ENCODE results near the gene HTT-AS.

Gene HTT-AS

DNA sequence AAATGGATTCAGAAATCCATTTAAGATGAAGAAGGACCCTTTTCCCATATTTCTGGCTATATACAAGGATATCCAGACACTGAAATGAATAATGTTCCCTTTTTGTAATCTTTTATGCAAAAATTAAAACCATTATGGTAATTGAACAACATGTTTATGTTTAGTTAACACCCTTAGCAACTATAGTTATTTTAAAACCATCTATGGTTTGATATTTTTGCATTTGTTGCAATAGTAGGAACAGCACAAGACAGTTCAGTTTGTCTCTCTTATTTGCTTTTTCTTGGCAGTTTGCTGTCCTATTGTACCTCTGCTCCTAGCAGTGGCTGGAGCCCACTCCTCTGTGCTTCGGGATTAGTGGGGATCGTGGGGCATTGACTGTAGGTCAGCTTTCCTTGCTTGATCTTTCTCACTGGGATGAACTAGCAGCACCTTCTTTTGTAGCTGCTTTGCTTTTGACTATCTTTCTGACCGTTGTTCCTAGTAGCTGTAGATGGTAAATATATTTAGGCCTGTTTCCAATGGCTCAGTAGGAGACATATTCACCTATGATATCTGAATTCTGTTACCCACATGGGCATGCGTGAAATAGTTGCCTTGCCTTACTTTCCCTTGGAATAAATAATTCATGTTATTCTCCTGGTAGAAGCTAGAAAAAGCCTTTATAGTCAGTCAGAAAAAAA, 12.9 kb upstream of the HTT-AS start:
- no peak for DNase-seq

DNA sequence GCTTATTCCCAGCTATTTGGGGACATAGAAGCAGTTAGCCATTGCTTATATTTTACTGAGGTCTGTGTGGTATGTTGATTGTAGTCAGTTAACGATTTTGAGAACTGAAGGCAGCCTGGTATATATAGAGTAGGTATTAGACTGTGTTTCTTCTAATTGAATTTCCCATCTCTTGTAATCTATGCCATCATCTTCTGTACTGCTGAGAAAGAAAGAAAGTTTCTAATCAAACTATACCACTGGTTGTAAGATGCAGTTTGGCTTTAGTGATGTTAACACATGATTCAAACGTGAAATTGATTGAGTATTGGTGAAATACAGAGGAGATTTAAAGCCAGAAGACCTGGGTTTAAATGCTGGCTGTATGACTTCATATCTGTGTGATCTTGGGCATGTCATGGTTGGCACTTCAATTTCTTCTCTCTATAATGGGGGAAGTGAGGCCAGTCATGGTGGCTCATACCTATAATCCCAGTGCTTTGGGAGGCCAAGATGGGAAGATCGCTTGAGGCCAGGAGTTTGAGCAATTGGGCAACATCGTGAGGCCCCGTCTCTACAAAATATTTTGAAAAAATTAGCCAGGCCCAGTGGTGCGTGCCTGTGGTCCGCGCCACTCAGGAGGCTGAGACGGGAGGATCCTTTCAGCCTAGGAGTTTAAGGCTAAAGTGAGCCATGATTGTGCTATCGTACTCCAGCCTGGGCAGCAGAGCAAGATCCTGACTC, 11.8 kb upstream of the HTT-AS start:
- DNase-seq: no peak

DNA sequence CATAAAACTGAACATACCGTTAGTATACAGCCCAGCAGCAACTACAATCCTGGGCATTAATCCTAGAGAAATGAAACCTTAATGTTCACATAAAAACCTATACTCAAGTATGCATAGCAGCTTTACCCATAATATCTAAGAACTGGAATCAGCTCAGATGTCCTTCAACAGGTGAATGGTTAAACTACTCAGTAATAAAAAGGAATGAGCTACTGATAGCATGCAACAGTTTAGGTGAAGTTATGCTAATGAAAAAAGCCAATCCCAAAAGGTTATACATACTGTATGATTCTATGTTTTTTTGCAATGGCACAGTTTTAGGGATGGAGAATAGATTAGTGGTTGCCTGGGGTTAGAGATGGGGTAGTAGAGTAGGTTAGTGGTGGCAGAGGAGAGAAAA, 9.4 kb upstream of the HTT-AS start:
- DNase-seq: no peak

DNA sequence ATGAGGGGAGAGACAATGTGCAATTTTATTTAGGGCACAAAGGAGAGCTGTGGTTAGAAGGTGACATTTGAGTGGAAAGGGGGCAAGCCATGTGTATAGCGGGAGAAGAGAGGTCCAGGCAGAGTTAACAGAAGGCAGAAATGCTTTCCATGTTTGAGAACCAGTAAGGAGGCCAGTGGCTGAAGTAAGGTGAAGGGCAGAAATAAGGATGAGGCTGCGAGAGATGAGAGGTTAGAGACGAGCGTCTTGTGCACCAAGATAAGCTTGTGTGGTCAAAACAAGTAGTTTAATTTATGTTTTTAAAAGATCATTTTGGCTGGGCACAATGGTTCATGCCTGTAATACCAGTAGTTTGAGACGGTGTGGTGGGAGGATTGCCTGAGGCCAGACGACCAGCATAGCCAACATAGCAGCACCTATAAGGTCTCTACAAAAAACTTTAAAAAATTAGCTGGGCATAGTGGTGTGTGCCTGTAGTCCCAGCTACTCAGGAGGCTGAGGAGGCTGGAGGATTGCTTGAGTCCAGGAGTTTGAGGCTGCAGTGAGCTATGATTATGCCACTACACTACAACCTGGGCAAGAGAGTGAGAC, 8.7 kb upstream of the HTT-AS start:
- DNase-seq: no peak

- no peak for DNase-seq
Observed at GRCh38 chr4:3079694-3080123, 5.4 kb upstream of the HTT-AS start.

DNA sequence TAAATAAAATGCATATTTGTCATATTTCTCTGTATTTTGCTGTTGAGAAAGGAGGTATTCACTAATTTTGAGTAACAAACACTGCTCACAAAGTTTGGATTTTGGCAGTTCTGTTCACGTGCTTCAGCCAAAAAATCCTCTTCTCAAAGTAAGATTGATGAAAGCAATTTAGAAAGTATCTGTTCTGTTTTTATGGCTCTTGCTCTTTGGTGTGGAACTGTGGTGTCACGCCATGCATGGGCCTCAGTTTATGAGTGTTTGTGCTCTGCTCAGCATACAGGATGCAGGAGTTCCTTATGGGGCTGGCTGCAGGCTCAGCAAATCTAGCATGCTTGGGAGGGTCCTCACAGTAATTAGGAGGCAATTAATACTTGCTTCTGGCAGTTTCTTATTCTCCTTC, 3.5 kb upstream of the HTT-AS start:
- no peak for DNase-seq

- DNase-seq: no peak
Observed at GRCh38 chr4:3075652-3075981, 1.3 kb upstream of the HTT-AS start.

GRCh38 chr4:3074846-3075651, 711 bp upstream of the HTT-AS start:
- DNase-seq: peak in 24 of 56 donors; percentile 11 to 52 (median 30)

- DNase-seq: peak in 3 of 56 donors; percentile 47 to 57 (median 51)
Observed at GRCh38 chr4:3073158-3074077, 920 bp downstream of the HTT-AS start.

GRCh38 chr4:3071811-3072210, 2.5 kb downstream of the HTT-AS start:
- DNase-seq: no peak

DNA sequence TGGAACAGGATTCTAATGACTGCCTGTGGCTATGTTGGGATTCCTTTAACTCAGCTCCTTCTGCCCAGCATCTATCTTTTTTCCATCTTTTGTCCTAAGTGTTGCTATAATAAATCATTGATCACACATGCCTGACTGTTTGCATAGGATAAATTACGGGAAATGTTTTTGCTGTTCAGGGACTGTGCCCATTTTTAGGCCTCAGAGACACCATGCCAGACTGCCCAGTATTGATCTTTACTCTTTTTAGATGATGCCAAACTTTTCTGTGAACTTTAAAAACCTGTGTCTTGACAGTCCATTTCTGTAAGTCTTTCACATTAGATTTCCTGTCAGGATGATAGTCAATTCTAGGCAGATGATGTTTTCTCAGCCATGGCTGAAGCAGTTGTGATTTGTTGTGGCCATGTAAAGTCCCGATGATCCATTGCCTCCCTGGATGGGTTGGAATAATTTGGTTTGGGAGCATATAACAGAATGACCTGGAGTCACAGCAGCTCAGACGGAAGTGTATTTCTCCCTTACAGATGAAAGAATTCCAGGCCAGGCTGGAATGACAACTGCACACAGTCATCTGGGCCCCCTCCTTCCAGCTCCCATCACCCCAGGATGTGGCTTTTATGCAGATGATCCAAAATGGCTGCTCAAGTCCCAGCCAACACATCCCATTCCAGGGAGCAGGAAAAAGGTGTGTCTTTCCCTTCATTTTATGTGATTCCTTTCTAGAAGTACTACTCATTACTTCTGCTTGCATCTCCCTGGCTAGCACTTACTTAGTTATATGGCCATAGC, 3.4 kb downstream of the HTT-AS start:
- no peak for DNase-seq

- DNase-seq: no peak
Observed at GRCh38 chr4:3069661-3070199, 4.6 kb downstream of the HTT-AS start.

DNA sequence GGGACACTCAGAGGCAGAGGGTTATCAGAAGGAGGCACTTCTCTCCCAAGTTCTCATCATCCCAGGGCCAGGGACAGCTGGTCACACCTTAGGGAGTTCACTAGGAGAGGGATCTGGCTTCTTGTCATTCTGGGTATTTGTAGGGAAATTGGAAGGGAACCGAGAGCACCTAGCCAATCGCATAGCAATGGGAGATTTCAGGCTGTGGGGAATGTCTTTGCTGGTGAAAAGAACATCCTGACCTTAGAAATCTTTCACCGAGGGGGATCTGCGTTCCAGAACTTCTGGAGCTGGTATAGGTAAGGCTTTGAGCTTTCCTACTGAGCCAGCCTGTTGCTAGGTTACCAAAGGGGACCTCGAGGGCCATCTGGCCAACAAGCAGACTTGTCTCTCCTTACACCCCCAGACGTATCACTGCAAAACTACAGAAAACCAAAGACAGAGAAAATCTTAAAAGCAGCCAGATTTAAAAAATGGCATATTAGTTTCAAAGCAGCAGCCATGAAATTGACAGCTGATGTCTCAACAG, 6.8 kb downstream of the HTT-AS start:
- DNase-seq: peak in 1 of 56 donors; percentile 11

DNA sequence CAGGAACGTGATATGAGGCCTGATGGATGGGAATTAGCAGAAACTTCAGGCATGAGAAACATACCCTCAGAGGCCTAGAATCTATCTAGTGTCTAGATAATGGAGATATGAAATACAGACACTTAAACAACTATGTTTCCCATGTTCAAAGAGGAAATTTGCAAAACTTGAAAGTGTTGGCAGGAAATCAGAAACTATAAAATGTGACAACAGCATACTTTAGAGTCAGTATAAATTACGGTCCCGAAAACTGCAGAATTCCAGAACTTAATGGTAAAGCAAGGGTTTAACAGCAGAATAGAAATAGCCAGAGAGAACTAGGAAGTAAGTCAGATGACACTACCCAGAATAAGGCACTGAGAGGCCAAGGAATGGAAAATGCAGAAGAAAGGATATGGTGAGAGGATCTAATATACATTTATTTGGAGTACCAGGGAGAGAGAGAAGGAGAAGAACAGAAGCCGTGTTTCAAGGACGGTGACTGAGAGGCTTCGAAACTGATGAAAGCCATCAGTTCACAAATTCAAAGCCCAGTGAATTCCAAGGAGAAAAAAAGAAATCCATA, 7.4 kb downstream of the HTT-AS start:
- no peak for DNase-seq

DNA sequence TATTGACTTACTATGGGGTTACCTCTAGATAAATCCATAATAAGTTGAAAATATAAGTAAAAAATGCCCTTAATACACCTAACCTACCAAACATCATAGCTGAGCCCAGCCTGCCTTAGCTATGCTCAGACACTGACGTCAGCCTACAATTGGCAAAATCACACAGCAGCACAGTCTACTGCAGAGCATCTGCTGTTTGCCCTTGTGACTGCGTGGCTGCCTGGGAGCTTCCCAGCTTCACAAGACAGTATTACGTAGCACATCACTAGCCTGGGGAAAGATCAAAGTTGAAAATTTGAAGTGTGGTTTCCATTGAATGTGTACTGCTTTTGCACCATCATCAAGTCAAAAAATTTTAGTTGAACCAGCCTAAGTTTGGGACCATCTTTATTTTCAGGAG, 8.8 kb downstream of the HTT-AS start:
- DNase-seq: no peak

GRCh38 chr4:3062471-3062870, 11.9 kb downstream of the HTT-AS start:
- DNase-seq: no peak

GRCh38 chr4:3060946-3061345, 13.4 kb downstream of the HTT-AS start:
- no peak for DNase-seq

DNA sequence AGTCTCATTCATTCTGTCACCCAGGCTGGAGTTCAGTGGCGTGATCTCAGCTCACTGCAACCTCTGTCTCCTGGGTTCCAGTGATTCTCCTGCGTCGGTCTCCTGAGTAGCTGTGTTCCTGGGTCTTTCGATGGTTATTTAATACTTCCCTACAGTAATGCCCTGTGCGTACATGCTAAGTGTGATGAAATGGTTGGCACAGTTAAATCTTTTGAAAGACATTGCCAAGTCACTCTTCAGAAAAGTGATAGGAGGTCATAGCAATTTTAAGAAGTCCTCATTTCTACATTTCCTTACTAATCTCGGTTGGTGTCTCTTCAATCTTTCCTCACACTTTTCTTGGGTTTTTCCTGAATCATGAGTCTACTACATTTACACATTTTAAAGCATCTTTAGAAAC, 14.4 kb downstream of the HTT-AS start:
- no peak for DNase-seq

- no peak for DNase-seq
Observed at GRCh38 chr4:3054169-3054759, 20.1 kb downstream of the HTT-AS start.
